ENCODE results near the gene SCML1.

DNA sequence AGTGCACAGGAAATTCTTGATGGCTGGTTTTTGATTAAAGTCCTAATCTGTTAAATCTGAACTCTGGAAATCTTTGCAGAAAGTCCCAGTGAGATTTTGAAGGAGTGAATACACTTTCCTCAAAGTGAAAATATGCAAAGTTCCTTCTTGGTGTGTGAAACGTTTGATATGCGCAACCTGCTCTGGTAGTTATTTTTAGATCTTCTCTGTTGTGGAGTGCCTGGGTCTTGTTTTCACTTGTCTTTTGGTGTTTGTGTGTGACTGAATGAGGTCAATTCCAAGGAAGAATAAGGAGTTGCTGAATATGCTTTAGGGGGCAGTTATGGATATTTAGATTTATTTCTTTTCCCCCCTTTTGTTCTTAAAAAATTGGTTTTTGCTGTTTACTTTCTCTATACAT is 41.7 kb downstream of the SCML1 start:
- TF ChIP-seq, protein P1, sequence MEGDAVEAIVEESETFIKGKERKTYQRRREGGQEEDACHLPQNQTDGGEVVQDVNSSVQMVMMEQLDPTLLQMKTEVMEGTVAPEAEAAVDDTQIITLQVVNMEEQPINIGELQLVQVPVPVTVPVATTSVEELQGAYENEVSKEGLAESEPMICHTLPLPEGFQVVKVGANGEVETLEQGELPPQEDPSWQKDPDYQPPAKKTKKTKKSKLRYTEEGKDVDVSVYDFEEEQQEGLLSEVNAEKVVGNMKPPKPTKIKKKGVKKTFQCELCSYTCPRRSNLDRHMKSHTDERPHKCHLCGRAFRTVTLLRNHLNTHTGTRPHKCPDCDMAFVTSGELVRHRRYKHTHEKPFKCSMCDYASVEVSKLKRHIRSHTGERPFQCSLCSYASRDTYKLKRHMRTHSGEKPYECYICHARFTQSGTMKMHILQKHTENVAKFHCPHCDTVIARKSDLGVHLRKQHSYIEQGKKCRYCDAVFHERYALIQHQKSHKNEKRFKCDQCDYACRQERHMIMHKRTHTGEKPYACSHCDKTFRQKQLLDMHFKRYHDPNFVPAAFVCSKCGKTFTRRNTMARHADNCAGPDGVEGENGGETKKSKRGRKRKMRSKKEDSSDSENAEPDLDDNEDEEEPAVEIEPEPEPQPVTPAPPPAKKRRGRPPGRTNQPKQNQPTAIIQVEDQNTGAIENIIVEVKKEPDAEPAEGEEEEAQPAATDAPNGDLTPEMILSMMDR (conservative IDR thresholded peaks at IDR 0.05), result no peak
- no peak for TF ChIP-seq ZFX (IDR thresholded peaks at IDR 0.05)

Data from C4-2B (cell line).